HepG2 (cell line): ENCODE data around the gene RNH1. TPM values are rescaled to one million over a fixed set of nuclear protein-coding genes. Genes with fewer than 3 reads are reported as not detected.

Source experiments
- AKAP8 ChIP-seq: sonication (generic); formaldehyde crosslinking; IDR thresholded peaks from 2 replicates; pipeline ENCODE4 v1.5.1; 2020; ENCODE audit warnings: mild to moderate bottlenecking, missing genetic modification reagents
- IKZF1 ChIP-seq: fragments of 450-650 bp; IDR thresholded peaks from 2 replicates; pipeline ENCODE4 v1.7.1; 2016
- KAT8 ChIP-seq: IDR thresholded peaks from 2 replicates; pipeline ENCODE4 v1.6.1; 2016; ENCODE audit warnings: missing genetic modification reagents, missing compliant biosample characterization
- KLF15 ChIP-seq: sonication (generic); formaldehyde crosslinking; IDR thresholded peaks from 2 replicates; pipeline ENCODE4 v1.8.1; 2023; ENCODE audit warnings: borderline replicate concordance, mild to moderate bottlenecking, inconsistent platforms, missing genetic modification reagents, mixed read lengths
- KLF6 ChIP-seq: IDR thresholded peaks from 2 replicates; pipeline ENCODE4 v1.8.0; 2016; ENCODE audit warnings: missing biosample characterization, missing genetic modification reagents
- MTF2 ChIP-seq: sonication (generic); formaldehyde crosslinking; IDR thresholded peaks from 2 replicates; pipeline ENCODE4 v1.5.0; 2020; ENCODE audit warnings: missing genetic modification reagents, borderline replicate concordance
- NFATC3 ChIP-seq: sonication (generic); formaldehyde crosslinking; IDR thresholded peaks from 2 replicates; pipeline ENCODE4 v1.5.1; 2020; ENCODE audit warnings: mild to moderate bottlenecking, missing genetic modification reagents
- NFE2L1 ChIP-seq: sonication (generic); formaldehyde crosslinking; IDR thresholded peaks from 2 replicates; pipeline ENCODE4 v1.4.0; 2020; ENCODE audit warnings: missing genetic modification reagents, mild to moderate bottlenecking, borderline replicate concordance
- RNF2 ChIP-seq: fragments of 450-650 bp; conservative IDR thresholded peaks from 2 replicates; pipeline ENCODE4 v1.6.1; 2016; ENCODE audit warnings: low read depth
- SIX1 ChIP-seq: sonication (generic); formaldehyde crosslinking; IDR thresholded peaks from 2 replicates; pipeline ENCODE4 v1.4.0; 2020; ENCODE audit warnings: missing genetic modification reagents, borderline replicate concordance
- SRF ChIP-seq: IDR thresholded peaks from 2 replicates; pipeline ENCODE4 v1.6.1; 2011; ENCODE audit warnings: mild to moderate bottlenecking, low read depth, low read length, moderate library complexity
- TAF15 ChIP-seq: fragments of 200-400 bp; formaldehyde crosslinking; IDR thresholded peaks from one replicate; pipeline ENCODE4 v1.6.1; 2018; ENCODE audit warnings: mild to moderate bottlenecking, low read depth, low read length; ENCODE audit not compliant: poor library complexity, severe bottlenecking
- TBL1XR1 ChIP-seq: fragments of 150-350 bp; IDR thresholded peaks from 2 replicates; pipeline ENCODE4 v1.6.1; 2014; ENCODE audit warnings: borderline replicate concordance, low read length; ENCODE audit not compliant: partially characterized antibody
- TOPORS ChIP-seq: sonication (generic); formaldehyde crosslinking; IDR thresholded peaks from 2 replicates; pipeline ENCODE4 v1.8.0; 2023; ENCODE audit warnings: mild to moderate bottlenecking, missing genetic modification reagents
- TRIM24 ChIP-seq: sonication (generic); formaldehyde crosslinking; IDR thresholded peaks from 2 replicates; pipeline ENCODE4 v1.8.0; 2022; ENCODE audit warnings: mild to moderate bottlenecking, missing genetic modification reagents
- U2AF1 ChIP-seq: fragments of 200-400 bp; formaldehyde crosslinking; optimal IDR thresholded peaks from 2 replicates; pipeline ENCODE3; 2017; ENCODE audit warnings: mild to moderate bottlenecking, low read depth, low read length
- ZFAT ChIP-seq: sonication (generic); formaldehyde crosslinking; conservative IDR thresholded peaks from 2 replicates; pipeline ENCODE4 v1.8.1; 2023; ENCODE audit warnings: missing genetic modification reagents, inconsistent platforms
- ZNF292 ChIP-seq: sonication (generic); formaldehyde crosslinking; IDR thresholded peaks from 2 replicates; pipeline ENCODE4 v1.8.1; 2022; ENCODE audit warnings: mild to moderate bottlenecking, low read depth, missing genetic modification reagents, borderline replicate concordance
- ZNF354B ChIP-seq: sonication (generic); formaldehyde crosslinking; IDR thresholded peaks from 2 replicates; pipeline ENCODE4 v1.8.0; 2022; ENCODE audit warnings: mild to moderate bottlenecking, missing genetic modification reagents
- ZNF530 ChIP-seq: sonication (generic); formaldehyde crosslinking; IDR thresholded peaks from 2 replicates; pipeline ENCODE4 v1.5.0; 2020; ENCODE audit warnings: low read depth, mild to moderate bottlenecking, missing genetic modification reagents
- ZNF773 ChIP-seq: sonication (generic); formaldehyde crosslinking; IDR thresholded peaks from 2 replicates; pipeline ENCODE4 v1.4.0; 2020; ENCODE audit warnings: missing genetic modification reagents, borderline replicate concordance
- polyA plus RNA-seq, 8 experiments: library from polyadenylated mRNA; depleted of rRNA in 3 of 8; stranded (reverse) in 7 of 8; unstranded in 1 of 8; fragments of >200 nt; fragmentation: Illumina TruSeq in 4 of 8; extraction: Trizol in 4 of 8; gene quantifications; 2 replicates each; pipeline versions ENCODE4 v1.2.1 to v1.2.3, GENCODE V29; 2011 to 2016; ENCODE audit warnings: low read depth in 4 of 8, missing spikeins in 1 of 8, mixed read lengths in 1 of 8; ENCODE audit not compliant: insufficient read depth in 1 of 8
- total RNA-seq, 5 experiments: library from RNA; depleted of rRNA; stranded (reverse); fragments of >200 nt; fragmentation: Illumina TruSeq; extraction: Trizol; gene quantifications; 2 replicates each; pipeline ENCODE4 v1.2.3, GENCODE V29; 2016; ENCODE audit warnings: low read depth in 1 of 5
- TF ChIP-seq, protein P1 (sequence below): sonication (generic); formaldehyde crosslinking; IDR thresholded peaks from 2 replicates; pipeline ENCODE4 v1.5.1; 2020; ENCODE audit warnings: mild to moderate bottlenecking, missing genetic modification reagents, moderate library complexity
- TF ChIP-seq, protein P2 (sequence below): sonication (generic); formaldehyde crosslinking; IDR thresholded peaks from 2 replicates; pipeline ENCODE4 v1.4.0; 2020; ENCODE audit warnings: mild to moderate bottlenecking, missing genetic modification reagents
- TF ChIP-seq, protein P3 (sequence below): sonication (generic); formaldehyde crosslinking; IDR thresholded peaks from 2 replicates; pipeline ENCODE4 v1.9.0; 2022; ENCODE audit warnings: missing genetic modification reagents, mild to moderate bottlenecking, borderline replicate concordance

Gene RNH1
- total and polyA plus RNA-seq, 2 of the 13 experiments (the other 11 are each of a cell fraction or from before 2014, with no cell fraction given) = 36.0 to 74.1 TPM

DNA sequence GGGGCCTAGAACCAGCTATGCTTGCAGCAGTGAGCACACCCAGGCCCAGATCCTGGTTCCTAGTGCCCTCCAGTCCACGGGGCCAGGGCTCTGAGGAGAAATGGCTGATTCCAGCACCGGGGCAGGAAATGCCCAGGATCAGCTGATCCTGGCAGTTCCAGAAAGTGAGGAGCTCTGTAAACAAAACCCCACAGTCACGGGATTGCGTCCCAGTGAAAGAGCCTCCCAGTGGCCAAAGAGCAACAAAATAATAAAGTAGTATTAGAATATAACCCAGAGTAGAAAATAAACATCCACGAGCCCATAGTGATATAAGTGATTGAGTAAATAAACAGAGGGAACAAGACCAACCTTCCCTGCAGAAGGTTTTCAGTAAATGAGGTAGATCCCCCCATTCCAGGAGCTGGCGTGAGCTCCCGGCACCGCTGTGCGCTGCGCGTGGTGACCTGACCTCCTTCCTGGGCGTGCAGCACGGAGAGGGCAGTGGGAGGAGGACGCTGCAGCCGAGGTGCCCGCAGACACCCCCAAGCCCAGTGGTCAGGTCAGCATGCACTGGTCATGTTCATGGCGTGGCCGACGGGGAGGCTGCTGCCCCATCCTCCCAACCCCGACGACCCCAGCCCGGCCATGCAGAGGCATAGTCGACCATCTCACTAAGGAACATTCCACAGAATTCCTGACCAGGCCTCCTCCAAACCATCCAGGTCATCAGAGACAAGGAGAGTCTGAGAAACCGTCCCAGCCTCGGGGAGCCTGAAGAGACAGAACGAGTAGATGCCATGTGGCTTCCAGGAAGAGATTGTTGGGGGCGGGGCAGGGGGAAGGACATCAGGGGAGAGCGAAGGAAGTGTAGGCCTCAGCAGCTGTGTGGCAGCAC lies 37.1 kb downstream of the RNH1 start (continued):
- TF ChIP-seq, protein P1, sequence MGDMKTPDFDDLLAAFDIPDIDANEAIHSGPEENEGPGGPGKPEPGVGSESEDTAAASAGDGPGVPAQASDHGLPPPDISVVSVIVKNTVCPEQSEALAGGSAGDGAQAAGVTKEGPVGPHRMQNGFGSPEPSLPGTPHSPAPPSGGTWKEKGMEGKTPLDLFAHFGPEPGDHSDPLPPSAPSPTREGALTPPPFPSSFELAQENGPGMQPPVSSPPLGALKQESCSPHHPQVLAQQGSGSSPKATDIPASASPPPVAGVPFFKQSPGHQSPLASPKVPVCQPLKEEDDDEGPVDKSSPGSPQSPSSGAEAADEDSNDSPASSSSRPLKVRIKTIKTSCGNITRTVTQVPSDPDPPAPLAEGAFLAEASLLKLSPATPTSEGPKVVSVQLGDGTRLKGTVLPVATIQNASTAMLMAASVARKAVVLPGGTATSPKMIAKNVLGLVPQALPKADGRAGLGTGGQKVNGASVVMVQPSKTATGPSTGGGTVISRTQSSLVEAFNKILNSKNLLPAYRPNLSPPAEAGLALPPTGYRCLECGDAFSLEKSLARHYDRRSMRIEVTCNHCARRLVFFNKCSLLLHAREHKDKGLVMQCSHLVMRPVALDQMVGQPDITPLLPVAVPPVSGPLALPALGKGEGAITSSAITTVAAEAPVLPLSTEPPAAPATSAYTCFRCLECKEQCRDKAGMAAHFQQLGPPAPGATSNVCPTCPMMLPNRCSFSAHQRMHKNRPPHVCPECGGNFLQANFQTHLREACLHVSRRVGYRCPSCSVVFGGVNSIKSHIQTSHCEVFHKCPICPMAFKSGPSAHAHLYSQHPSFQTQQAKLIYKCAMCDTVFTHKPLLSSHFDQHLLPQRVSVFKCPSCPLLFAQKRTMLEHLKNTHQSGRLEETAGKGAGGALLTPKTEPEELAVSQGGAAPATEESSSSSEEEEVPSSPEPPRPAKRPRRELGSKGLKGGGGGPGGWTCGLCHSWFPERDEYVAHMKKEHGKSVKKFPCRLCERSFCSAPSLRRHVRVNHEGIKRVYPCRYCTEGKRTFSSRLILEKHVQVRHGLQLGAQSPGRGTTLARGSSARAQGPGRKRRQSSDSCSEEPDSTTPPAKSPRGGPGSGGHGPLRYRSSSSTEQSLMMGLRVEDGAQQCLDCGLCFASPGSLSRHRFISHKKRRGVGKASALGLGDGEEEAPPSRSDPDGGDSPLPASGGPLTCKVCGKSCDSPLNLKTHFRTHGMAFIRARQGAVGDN (CRISPR knock-in tag) = peak; percentile 77
- TF ChIP-seq AKAP8 (CRISPR knock-in tag) = no peak
- no peak for TF ChIP-seq TOPORS (CRISPR knock-in tag)
- no peak for TF ChIP-seq U2AF1
- TF ChIP-seq SRF = no peak
- TF ChIP-seq SIX1 = no peak
- no peak for TF ChIP-seq ZNF773
- TF ChIP-seq TRIM24 (CRISPR knock-in tag) = no peak
- TF ChIP-seq, protein P2, sequence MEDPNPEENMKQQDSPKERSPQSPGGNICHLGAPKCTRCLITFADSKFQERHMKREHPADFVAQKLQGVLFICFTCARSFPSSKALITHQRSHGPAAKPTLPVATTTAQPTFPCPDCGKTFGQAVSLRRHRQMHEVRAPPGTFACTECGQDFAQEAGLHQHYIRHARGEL (CRISPR knock-in tag) = no peak
- no peak for TF ChIP-seq ZFAT
- no peak for TF ChIP-seq TAF15
- no peak for TF ChIP-seq ZNF354B (CRISPR knock-in tag)
- no peak for TF ChIP-seq RNF2
- TF ChIP-seq, protein P3, sequence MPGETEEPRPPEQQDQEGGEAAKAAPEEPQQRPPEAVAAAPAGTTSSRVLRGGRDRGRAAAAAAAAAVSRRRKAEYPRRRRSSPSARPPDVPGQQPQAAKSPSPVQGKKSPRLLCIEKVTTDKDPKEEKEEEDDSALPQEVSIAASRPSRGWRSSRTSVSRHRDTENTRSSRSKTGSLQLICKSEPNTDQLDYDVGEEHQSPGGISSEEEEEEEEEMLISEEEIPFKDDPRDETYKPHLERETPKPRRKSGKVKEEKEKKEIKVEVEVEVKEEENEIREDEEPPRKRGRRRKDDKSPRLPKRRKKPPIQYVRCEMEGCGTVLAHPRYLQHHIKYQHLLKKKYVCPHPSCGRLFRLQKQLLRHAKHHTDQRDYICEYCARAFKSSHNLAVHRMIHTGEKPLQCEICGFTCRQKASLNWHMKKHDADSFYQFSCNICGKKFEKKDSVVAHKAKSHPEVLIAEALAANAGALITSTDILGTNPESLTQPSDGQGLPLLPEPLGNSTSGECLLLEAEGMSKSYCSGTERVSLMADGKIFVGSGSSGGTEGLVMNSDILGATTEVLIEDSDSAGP (CRISPR knock-in tag) = peak; percentile 45; the same call in 1 of the 2 replicates
- no peak for TF ChIP-seq NFE2L1 (CRISPR knock-in tag)
- TF ChIP-seq KAT8 (CRISPR knock-in tag) = peak; percentile 67
- TF ChIP-seq KLF15 (CRISPR knock-in tag) = 0 out of 2 replicates have a peak, but pooled peaks have one; percentile 42
- no peak for TF ChIP-seq ZNF530
- no peak for TF ChIP-seq ZNF292 (CRISPR knock-in tag)
- no peak for TF ChIP-seq NFATC3 (CRISPR knock-in tag)
- TF ChIP-seq MTF2 (CRISPR knock-in tag) = no peak
- no peak for TF ChIP-seq IKZF1
- TF ChIP-seq KLF6 = no peak
- no peak for TF ChIP-seq TBL1XR1
